ENCODE measurements around the gene MEAK7. TPM values are rescaled to one million over a fixed set of nuclear protein-coding genes. Genes with fewer than 3 reads are reported as not detected.

MEAK7 gene
- polyA plus RNA-seq, 1 experiment: 22.8 TPM

DNA sequence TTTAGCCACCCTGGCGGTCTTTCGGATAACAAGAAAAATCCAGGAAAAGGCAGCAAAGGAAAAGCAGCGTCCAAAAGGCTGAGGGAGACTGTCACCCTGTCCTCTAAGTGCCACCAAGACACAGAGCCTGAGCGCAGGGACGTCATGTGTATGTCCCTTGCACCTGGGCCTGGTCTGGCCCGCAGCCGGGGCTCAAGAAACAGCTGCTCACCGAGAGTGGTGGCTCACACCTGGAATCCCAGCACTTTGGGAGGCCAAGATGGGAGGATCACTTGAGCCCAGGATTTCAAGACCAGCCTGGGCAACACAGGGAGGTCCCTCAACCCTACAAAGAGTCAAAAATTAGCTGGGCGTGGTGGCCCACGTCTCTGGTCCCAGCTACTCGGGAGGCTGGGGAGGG, 9.2 kb upstream of the MEAK7 start:
- Histone ChIP-seq H3K27ac (ENCODE audit: low read depth, low read length) (peak overlapping the region; percentile 39), H3K9me3 (ENCODE audit: control insufficient read depth, insufficient read depth, low read length) (no peaks in the 10 kb centered on the region), H3K4me3 (ENCODE audit: low read depth, low read length) (no peak overlapping the region), H3K27me3 (ENCODE audit: control insufficient read depth, insufficient read depth, low read length) (no peaks in the 10 kb centered on the region)
- ChIA-PET CTCF (interaction anchor here (0.6 to 10.5 kb wide), 4 partner anchors 46 to 218 kb away, joined by 3 to 124 read pairs (median 24); no protein-coding TSS in a partner anchor), POLR2A (interaction anchor here (0.6 to 0.9 kb wide), 4 partner anchors 28 to 107 kb away, joined by 3 to 8 read pairs (median 5); no protein-coding TSS in a partner anchor)
- TF ChIP-seq, protein P1, sequence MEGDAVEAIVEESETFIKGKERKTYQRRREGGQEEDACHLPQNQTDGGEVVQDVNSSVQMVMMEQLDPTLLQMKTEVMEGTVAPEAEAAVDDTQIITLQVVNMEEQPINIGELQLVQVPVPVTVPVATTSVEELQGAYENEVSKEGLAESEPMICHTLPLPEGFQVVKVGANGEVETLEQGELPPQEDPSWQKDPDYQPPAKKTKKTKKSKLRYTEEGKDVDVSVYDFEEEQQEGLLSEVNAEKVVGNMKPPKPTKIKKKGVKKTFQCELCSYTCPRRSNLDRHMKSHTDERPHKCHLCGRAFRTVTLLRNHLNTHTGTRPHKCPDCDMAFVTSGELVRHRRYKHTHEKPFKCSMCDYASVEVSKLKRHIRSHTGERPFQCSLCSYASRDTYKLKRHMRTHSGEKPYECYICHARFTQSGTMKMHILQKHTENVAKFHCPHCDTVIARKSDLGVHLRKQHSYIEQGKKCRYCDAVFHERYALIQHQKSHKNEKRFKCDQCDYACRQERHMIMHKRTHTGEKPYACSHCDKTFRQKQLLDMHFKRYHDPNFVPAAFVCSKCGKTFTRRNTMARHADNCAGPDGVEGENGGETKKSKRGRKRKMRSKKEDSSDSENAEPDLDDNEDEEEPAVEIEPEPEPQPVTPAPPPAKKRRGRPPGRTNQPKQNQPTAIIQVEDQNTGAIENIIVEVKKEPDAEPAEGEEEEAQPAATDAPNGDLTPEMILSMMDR (IDR thresholded peaks at IDR 0.05; ENCODE audit: low read depth, low read length): no peak
- DNase-seq (ENCODE audit: low read depth, low spot score): no peak

DNA sequence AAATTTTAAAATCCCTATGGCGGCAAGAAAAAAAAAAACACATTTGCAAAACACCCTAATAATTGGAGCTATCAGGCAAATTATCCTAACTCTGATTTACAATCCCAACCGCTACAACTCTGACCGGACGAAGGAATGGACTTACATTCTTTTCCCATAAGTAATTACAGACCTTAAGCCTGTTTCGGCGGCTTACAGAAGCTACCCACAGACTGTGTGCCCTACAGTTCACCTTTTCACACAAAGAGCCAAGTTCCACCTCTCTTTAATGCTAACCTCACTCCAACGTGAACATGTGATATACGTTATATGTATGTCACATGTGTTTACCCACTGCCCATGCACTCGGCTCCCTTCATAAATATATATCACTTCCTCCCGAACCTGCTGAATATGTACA, 8.7 kb upstream of the MEAK7 start:
- POLR2A ChIA-PET: interaction anchor here (0.6 to 0.9 kb wide), 4 partner anchors 29 to 108 kb away, joined by 3 to 8 read pairs (median 5); no protein-coding TSS in a partner anchor
- Histone ChIP-seq H3K9me3 (ENCODE audit: control insufficient read depth, insufficient read depth, low read length) (no peaks in the 10 kb centered on the region), H3K27ac (ENCODE audit: low read depth, low read length) (peak overlapping the region; percentile 39), H3K27me3 (ENCODE audit: control insufficient read depth, insufficient read depth, low read length) (no peaks in the 10 kb centered on the region), H3K4me3 (ENCODE audit: low read depth, low read length) (no peak overlapping the region)
- TF ChIP-seq, protein P1 (IDR thresholded peaks at IDR 0.05; ENCODE audit: low read depth, low read length): no peak
- CTCF ChIA-PET: interaction anchor here (0.6 to 10.5 kb wide), 4 partner anchors 47 to 212 kb away, joined by 3 to 124 read pairs (median 24); no protein-coding TSS in a partner anchor
- DNase-seq (ENCODE audit: low read depth, low spot score): peak; percentile 50

DNA sequence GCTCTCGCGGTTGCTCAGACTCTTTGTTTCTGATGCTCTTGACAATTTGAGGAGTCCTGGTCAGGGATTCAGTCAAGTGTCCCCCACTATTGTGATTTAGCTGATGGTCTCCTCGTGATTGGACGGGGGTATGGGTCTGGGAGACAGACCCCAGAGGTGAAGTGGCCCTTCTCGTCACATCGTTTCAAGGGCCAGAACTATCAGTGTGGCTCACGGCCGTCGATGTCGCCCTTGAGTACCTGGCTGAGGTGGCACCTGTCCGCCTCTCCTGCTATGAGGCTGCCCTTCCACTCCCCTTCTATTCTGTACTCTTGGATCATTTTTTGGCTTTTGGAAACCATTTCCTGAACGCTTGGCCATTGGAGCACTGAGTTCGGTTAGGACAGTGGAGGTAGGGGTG, 7.4 kb upstream of the MEAK7 start:
- Histone ChIP-seq H3K9me3 (ENCODE audit: control insufficient read depth, insufficient read depth, low read length) (no peaks in the 10 kb centered on the region; the same call in 1 of the 2 replicates), H3K27ac (ENCODE audit: low read depth, low read length) (no peak overlapping the region), H3K27me3 (ENCODE audit: control insufficient read depth, insufficient read depth, low read length) (no peaks in the 10 kb centered on the region), H3K4me3 (ENCODE audit: low read depth, low read length) (no peak overlapping the region)
- TF ChIP-seq, protein P1 (IDR thresholded peaks at IDR 0.05; ENCODE audit: low read depth, low read length): no peak
- ChIA-PET CTCF (interaction anchor here (0.9 to 10.5 kb wide), 9 partner anchors 17 to 214 kb away, joined by 3 to 124 read pairs (median 12); no protein-coding TSS in a partner anchor), POLR2A (no interaction called here)
- no peak for DNase-seq (ENCODE audit: low read depth, low spot score)

DNA sequence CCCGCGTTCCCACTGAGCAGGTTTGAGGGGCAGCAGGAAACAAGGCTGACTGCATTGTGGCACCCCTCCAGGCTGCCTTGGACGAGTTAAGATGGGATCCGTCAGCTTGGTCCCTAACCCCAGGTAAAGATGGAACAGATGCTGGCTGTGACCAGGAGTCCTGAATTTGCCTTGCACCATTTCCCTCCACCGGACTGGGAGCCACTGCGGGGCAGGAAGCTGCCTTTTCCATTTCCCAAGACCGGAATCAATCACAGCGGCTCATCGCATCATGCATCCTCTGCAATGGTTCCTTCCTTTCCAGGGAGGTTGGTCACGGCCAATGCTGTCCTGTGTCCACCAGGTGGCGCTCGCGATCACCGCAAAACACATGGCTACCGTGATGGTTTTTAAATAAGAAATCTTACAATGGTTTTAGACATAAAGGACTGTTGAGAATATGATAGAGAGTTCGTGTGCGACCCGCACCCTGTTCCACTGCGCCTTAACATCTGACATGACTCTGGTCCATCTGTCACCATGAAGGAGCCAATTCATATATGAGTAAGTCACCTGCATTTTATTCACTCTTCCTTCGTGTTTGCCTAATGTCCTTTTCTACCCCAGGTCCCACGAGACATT, 6.8 kb upstream of the MEAK7 start:
- CTCF ChIA-PET: interaction anchor here (0.6 to 10.5 kb wide), 27 partner anchors 10 to 395 kb away, joined by 3 to 124 read pairs (median 5); no protein-coding TSS in a partner anchor
- H3K9me3 ChIP-seq (ENCODE audit: control insufficient read depth, insufficient read depth, low read length): peaks cover under 1% of the 10 kb centered on the region; the same call in 1 of the 2 replicates
- no peaks in the 10 kb centered on the region for H3K27me3 ChIP-seq (ENCODE audit: control insufficient read depth, insufficient read depth, low read length)
- DNase-seq (ENCODE audit: low read depth, low spot score): peak; percentile 77
- H3K27ac ChIP-seq (ENCODE audit: low read depth, low read length): no peak overlapping the region
- POLR2A ChIA-PET: no interaction called here
- 0 out of 2 replicates have a peak overlapping the region, but pooled peaks have one; percentile 29 for H3K4me3 ChIP-seq (ENCODE audit: low read depth, low read length)
- TF ChIP-seq, protein P1 (IDR thresholded peaks at IDR 0.05; ENCODE audit: low read depth, low read length): peak; percentile 89
